Neural progenitor cell (in vitro differentiated cells): ENCODE results near the gene TMEM108. TPM values are rescaled to one million over a fixed set of nuclear protein-coding genes. Genes with fewer than 3 reads are reported as not detected.

ENCODE experiments used
- DNase-seq: peaks from one replicate; pipeline ENCODE4 v3.0.0-alpha.2; 2016; ENCODE audit warnings: low spot score
- H2AFZ ChIP-seq: fragments of 200-600 bp; sonication (generic); replicated peaks from 2 replicates; pipeline ENCODE4 v1.6.1; 2016; ENCODE audit warnings: antibody characterized with exemption
- H3F3A ChIP-seq: fragments of 200-600 bp; sonication (generic); 2 replicates; pipeline ENCODE4 v1.6.1; 2016; ENCODE audit warnings: antibody characterized with exemption, low read depth
- H3K27ac ChIP-seq: fragments of 200-600 bp; sonication (generic); 2 replicates; pipeline ENCODE4 v1.5.1; 2016; ENCODE audit warnings: mild to moderate bottlenecking
- H3K27me3 ChIP-seq: fragments of 200-600 bp; sonication (generic); 2 replicates; pipeline ENCODE4 v1.6.1; 2016; ENCODE audit warnings: mild to moderate bottlenecking, moderate library complexity
- H3K36me3 ChIP-seq: fragments of 200-600 bp; sonication (generic); 2 replicates; pipeline ENCODE4 v1.5.1; 2016
- H3K4me1 ChIP-seq: fragments of 200-600 bp; sonication (generic); 2 replicates; pipeline ENCODE4 v1.6.1; 2016; ENCODE audit warnings: mixed run types
- H3K4me2 ChIP-seq: fragments of 200-600 bp; sonication (generic); 2 replicates; pipeline ENCODE4 v1.6.1; 2016
- H3K4me3 ChIP-seq: fragments of 200-600 bp; sonication (generic); 2 replicates; pipeline ENCODE4 v1.5.1; 2016
- H3K79me2 ChIP-seq: fragments of 200-600 bp; sonication (generic); 2 replicates; pipeline ENCODE4 v1.6.1; 2016; ENCODE audit warnings: low read depth
- H3K9ac ChIP-seq: fragments of 200-600 bp; sonication (generic); 2 replicates; pipeline ENCODE4 v1.6.1; 2016
- H3K9me3 ChIP-seq: fragments of 200-600 bp; sonication (generic); 2 replicates; pipeline ENCODE4 v1.5.1; 2016; ENCODE audit warnings: low read depth
- H4K20me1 ChIP-seq: fragments of 200-600 bp; sonication (generic); 2 replicates; pipeline ENCODE4 v1.6.1; 2016; ENCODE audit warnings: low read depth
- H3K27ac Mint-ChIP-seq: 3 replicates; pipeline ENCODE4 v1.8.0; 2021; ENCODE audit warnings: mixed read lengths
- H3K27me3 Mint-ChIP-seq: 2 replicates; pipeline ENCODE4 v1.8.0; 2022; ENCODE audit warnings: low read depth, mild to moderate bottlenecking, inconsistent platforms, moderate library complexity, mixed read lengths; ENCODE audit not compliant: insufficient read depth
- H3K36me3 Mint-ChIP-seq: 3 replicates; pipeline ENCODE4 v1.8.0; 2021; ENCODE audit warnings: mixed read lengths
- H3K4me1 Mint-ChIP-seq: 3 replicates; pipeline ENCODE4 v1.8.0; 2021; ENCODE audit warnings: mixed read lengths
- H3K4me3 Mint-ChIP-seq: 3 replicates; pipeline ENCODE4 v1.8.0; 2021; ENCODE audit warnings: mild to moderate bottlenecking, moderate library complexity, mixed read lengths
- H3K9me3 Mint-ChIP-seq: 3 replicates; pipeline ENCODE4 v1.8.0; 2020; ENCODE audit warnings: mixed read lengths
- EZH2 ChIP-seq: fragments of 200-600 bp; sonication (generic); IDR thresholded peaks from 2 replicates; pipeline ENCODE4 v1.6.1; 2017; ENCODE audit warnings: antibody characterized with exemption, mild to moderate bottlenecking, moderate library complexity
- EZH2phosphoT487 ChIP-seq: fragments of 200-600 bp; sonication (generic); IDR thresholded peaks from 2 replicates; pipeline ENCODE4 v1.6.1; 2017; ENCODE audit warnings: antibody characterized with exemption
- total RNA-seq: library from RNA; depleted of rRNA; stranded (reverse); fragments of >200 nt; gene quantifications from 2 replicates; pipeline ENCODE4 v1.2.3, GENCODE V29; 2015; ENCODE audit warnings: low replicate concordance
- TF ChIP-seq, protein P1 (sequence below): fragments of 200-600 bp; sonication (generic); IDR thresholded peaks from 2 replicates; pipeline ENCODE4 v1.5.1; 2017; ENCODE audit warnings: antibody characterized with exemption, mild to moderate bottlenecking

The TMEM108 gene
- total RNA-seq, 1 donor from 2014 or later: 4.8 TPM

DNA sequence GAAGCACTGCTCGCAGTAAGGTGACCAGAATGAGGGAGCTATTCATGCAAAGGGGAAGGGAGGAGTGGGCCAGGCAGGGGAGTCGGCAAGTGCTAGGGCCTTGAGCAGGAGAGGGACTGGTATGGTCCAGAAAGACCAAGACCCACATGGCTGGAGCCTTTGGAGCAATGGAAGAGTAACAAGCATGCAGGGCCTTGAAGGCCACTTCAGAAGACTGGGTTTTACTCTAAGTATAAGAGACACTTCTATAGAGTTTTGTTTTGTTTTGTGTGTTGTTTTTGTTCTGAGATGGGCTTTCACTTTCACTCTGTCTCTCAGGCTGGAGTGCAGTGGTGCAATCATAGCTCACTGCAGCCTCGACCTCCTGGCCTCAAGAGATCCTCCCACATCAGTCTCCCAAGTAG lies 403.7 kb downstream of the TMEM108 start:
- no peaks in the 10 kb centered on the region for H3K27me3 ChIP-seq
- Mint-ChIP-seq H3K27me3 (peaks cover 2% of the 10 kb centered on the region), H3K27ac (peak overlapping the region; percentile 48), H3K4me3 (peak overlapping the region; percentile 11), H3K4me1 (peaks cover 10% of the 10 kb centered on the region), H3K36me3 (peaks cover 1% of the 10 kb centered on the region), H3K9me3 (peaks cover 9% of the 10 kb centered on the region)
- no peaks in the 10 kb centered on the region for H4K20me1 ChIP-seq
- TF ChIP-seq, protein P1, sequence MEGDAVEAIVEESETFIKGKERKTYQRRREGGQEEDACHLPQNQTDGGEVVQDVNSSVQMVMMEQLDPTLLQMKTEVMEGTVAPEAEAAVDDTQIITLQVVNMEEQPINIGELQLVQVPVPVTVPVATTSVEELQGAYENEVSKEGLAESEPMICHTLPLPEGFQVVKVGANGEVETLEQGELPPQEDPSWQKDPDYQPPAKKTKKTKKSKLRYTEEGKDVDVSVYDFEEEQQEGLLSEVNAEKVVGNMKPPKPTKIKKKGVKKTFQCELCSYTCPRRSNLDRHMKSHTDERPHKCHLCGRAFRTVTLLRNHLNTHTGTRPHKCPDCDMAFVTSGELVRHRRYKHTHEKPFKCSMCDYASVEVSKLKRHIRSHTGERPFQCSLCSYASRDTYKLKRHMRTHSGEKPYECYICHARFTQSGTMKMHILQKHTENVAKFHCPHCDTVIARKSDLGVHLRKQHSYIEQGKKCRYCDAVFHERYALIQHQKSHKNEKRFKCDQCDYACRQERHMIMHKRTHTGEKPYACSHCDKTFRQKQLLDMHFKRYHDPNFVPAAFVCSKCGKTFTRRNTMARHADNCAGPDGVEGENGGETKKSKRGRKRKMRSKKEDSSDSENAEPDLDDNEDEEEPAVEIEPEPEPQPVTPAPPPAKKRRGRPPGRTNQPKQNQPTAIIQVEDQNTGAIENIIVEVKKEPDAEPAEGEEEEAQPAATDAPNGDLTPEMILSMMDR: no peak
- TF ChIP-seq EZH2 (no peak), EZH2phosphoT487 (no peak)
- H3K4me1 ChIP-seq: no peaks in the 10 kb centered on the region
- no peaks in the 10 kb centered on the region for H3F3A ChIP-seq
- no peaks in the 10 kb centered on the region for H3K9me3 ChIP-seq
- H3K36me3 ChIP-seq: no peaks in the 10 kb centered on the region
- no peaks in the 10 kb centered on the region for H3K79me2 ChIP-seq
- no peak overlapping the region for H3K4me2 ChIP-seq
- no peak overlapping the region for H2AFZ ChIP-seq
- no peak for DNase-seq
- no peak overlapping the region for H3K27ac ChIP-seq
- H3K9ac ChIP-seq: no peak overlapping the region
- no peak overlapping the region for H3K4me3 ChIP-seq

DNA sequence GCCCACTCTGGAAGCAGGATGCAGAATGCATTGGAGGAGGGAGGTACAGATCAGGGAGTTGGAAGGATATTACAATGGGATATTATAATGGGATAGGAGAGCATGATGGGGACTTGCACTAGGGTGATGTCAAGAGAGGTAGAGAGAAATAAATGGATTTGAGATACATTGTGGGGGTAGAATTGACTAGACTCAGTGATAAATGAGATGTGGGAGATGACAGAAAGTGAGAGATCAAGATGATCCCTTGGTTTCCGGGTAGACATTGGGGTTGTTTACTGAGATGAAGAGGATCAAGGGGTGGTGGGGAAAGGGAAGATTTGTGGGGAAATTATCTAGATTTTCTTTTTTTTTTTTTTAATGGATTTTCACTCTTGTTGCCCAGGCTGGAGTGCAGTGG lies 404.3 kb downstream of the TMEM108 start:
- no peaks in the 10 kb centered on the region for H3F3A ChIP-seq
- H3K27ac ChIP-seq: no peak overlapping the region
- no peak overlapping the region for H3K4me3 ChIP-seq
- TF ChIP-seq EZH2phosphoT487 (no peak), EZH2 (no peak)
- TF ChIP-seq, protein P1: no peak
- DNase-seq: no peak
- Mint-ChIP-seq H3K4me1 (peaks cover 12% of the 10 kb centered on the region), H3K27me3 (peaks cover 2% of the 10 kb centered on the region), H3K36me3 (peaks cover 1% of the 10 kb centered on the region), H3K9me3 (peaks cover 9% of the 10 kb centered on the region), H3K4me3 (no peak overlapping the region), H3K27ac (no peak overlapping the region)
- no peaks in the 10 kb centered on the region for H4K20me1 ChIP-seq
- no peaks in the 10 kb centered on the region for H3K9me3 ChIP-seq
- no peak overlapping the region for H2AFZ ChIP-seq
- H3K79me2 ChIP-seq: no peaks in the 10 kb centered on the region
- no peaks in the 10 kb centered on the region for H3K4me1 ChIP-seq
- H3K36me3 ChIP-seq: no peaks in the 10 kb centered on the region
- H3K4me2 ChIP-seq: no peak overlapping the region
- H3K27me3 ChIP-seq: no peaks in the 10 kb centered on the region
- no peak overlapping the region for H3K9ac ChIP-seq

DNA sequence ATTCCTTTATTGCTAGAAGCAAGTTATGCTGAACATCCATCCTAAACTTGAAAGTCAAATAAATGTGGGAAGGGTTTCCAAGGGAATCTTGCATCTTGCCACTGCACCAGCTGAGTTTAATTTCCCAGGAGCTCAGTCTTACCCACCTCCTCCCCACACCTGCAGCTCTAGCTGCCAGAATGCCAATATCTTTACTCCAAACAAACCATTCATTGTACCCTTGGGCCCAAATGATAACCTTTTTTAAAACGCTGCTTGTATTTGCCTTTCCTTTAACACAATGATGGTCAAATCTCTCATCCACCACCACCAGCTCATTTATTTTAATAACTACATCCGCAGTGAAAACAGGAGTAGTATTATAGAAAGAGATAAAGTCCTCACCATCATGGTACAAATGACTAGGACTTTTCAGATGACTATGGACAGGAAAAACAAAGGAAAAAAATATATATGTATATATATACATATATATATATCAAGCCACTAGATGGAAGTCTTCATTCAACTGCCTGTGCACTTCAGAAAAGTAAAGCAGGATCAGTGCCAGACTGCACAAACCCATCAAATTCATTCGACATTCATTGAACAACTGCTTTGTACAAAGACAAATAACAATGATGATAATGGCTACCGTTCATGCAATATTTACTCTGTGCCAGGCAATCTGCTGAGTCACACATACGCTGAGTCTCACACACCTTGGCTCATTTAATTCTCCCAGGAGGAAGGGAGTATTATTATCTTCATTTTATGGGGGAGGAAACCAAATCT lies 405.6 kb downstream of the TMEM108 start:
- H3K79me2 ChIP-seq: no peaks in the 10 kb centered on the region
- no peak overlapping the region for H3K4me2 ChIP-seq
- H3K9me3 ChIP-seq: no peaks in the 10 kb centered on the region
- H3K36me3 Mint-ChIP-seq: peaks cover 1% of the 10 kb centered on the region
- no peaks in the 10 kb centered on the region for H4K20me1 ChIP-seq
- H3K27me3 Mint-ChIP-seq: peaks cover 2% of the 10 kb centered on the region
- TF ChIP-seq, protein P1: no peak
- no peak for TF ChIP-seq EZH2phosphoT487
- TF ChIP-seq EZH2: no peak
- H3K4me3 ChIP-seq: no peak overlapping the region
- H3K27me3 ChIP-seq: no peaks in the 10 kb centered on the region
- peaks cover 11% of the 10 kb centered on the region for H3K4me1 Mint-ChIP-seq
- H2AFZ ChIP-seq: no peak overlapping the region
- H3K4me1 ChIP-seq: peaks cover 6% of the 10 kb centered on the region
- H3K27ac Mint-ChIP-seq: no peak overlapping the region
- H3K27ac ChIP-seq: no peak overlapping the region
- DNase-seq: no peak
- no peaks in the 10 kb centered on the region for H3K36me3 ChIP-seq
- H3K9me3 Mint-ChIP-seq: peaks cover 9% of the 10 kb centered on the region
- H3K9ac ChIP-seq: no peak overlapping the region
- no peaks in the 10 kb centered on the region for H3F3A ChIP-seq
- H3K4me3 Mint-ChIP-seq: no peak overlapping the region
